T-helper 17 cell (primary cell): ENCODE measurements around the gene IGF2BP3. TPM values are rescaled to one million over a fixed set of nuclear protein-coding genes. Genes with fewer than 3 reads are reported as not detected.
A peak's percentile ranks its signal among the peaks of the same experiment; 100 is the strongest.

Experiments
- ATAC-seq: fragments of 150-1000 bp; cut with Tn5 transposase; 2 replicates; pipeline ENCODE4 v1.10.0; 2021; ENCODE audit warnings: mild to moderate bottlenecking, moderate library complexity
- DNase-seq, 3 donors: peaks; one replicate each; pipeline versions ENCODE4 v3.0.0 to v3.0.0-alpha.2; 2020 to 2021
- H3K9me3 ChIP-seq: one replicate; pipeline ENCODE4 v1.7.0; 2013; ENCODE audit warnings: low read length, mild to moderate bottlenecking; ENCODE audit not compliant: control insufficient read depth, poor library complexity, severe bottlenecking
- H3K27ac Mint-ChIP-seq: one replicate; pipeline ENCODE4 v1.8.0; 2022; ENCODE audit warnings: mild to moderate bottlenecking, moderate library complexity, mixed read lengths
- H3K27me3 Mint-ChIP-seq: one replicate; pipeline ENCODE4 v1.8.0; 2022; ENCODE audit warnings: mixed read lengths
- H3K36me3 Mint-ChIP-seq: one replicate; pipeline ENCODE4 v1.8.0; 2022; ENCODE audit warnings: low read depth, mixed read lengths
- H3K4me1 Mint-ChIP-seq: one replicate; pipeline ENCODE4 v1.8.0; 2022; ENCODE audit warnings: mild to moderate bottlenecking, mixed read lengths
- H3K4me3 Mint-ChIP-seq: one replicate; pipeline ENCODE4 v1.8.0; 2022; ENCODE audit warnings: mild to moderate bottlenecking, moderate library complexity, mixed read lengths
- total RNA-seq, 4 donors: library from RNA in 2 of 4; stranded (reverse) in 2 of 4; gene quantifications; one replicate each; pipeline ENCODE4 v1.2.3 and lab custom pipeline; 2022 to 2026

The IGF2BP3 gene
- total RNA-seq, 2 donors from 2014 or later, result 1.4 to 11.0 TPM

- DNase-seq (no peak), ATAC-seq (peak; percentile 86)
- no peaks in the 10 kb centered on the region for H3K9me3 ChIP-seq
- Mint-ChIP-seq H3K4me3 (peak overlapping the region; percentile 9), H3K27me3 (peaks cover 39% of the 10 kb centered on the region), H3K27ac (no peak overlapping the region), H3K4me1 (peaks cover 14% of the 10 kb centered on the region), H3K36me3 (peaks cover 6% of the 10 kb centered on the region)
Observed at GRCh38 chr7:23373151-23374004, 96.9 kb downstream of the IGF2BP3 start.

GRCh38 chr7:23372611-23373010, 97.7 kb downstream of the IGF2BP3 start:
- no peak overlapping the region for H3K27ac Mint-ChIP-seq
- H3K4me1 Mint-ChIP-seq, result peaks cover 19% of the 10 kb centered on the region
- no peak for ATAC-seq

GRCh38 chr7:23371654-23372053, 98.6 kb downstream of the IGF2BP3 start:
- no peaks in the 10 kb centered on the region for H3K9me3 ChIP-seq
- H3K4me1 Mint-ChIP-seq, result peaks cover 19% of the 10 kb centered on the region
- H3K27ac Mint-ChIP-seq, result no peak overlapping the region
- peaks cover 44% of the 10 kb centered on the region for H3K27me3 Mint-ChIP-seq
- DNase-seq (no peak), ATAC-seq (no peak)
- no peak overlapping the region for H3K4me3 Mint-ChIP-seq
- H3K36me3 Mint-ChIP-seq, result peaks cover 7% of the 10 kb centered on the region

More at GRCh38 chr7:23372611-23373010, 97.7 kb downstream of the IGF2BP3 start:
- Mint-ChIP-seq H3K4me3 (no peak overlapping the region), H3K27me3 (peaks cover 39% of the 10 kb centered on the region), H3K36me3 (peaks cover 7% of the 10 kb centered on the region)
- no peak for DNase-seq
- H3K9me3 ChIP-seq, result no peaks in the 10 kb centered on the region

GRCh38 chr7:23369695-23370404, 100.4 kb downstream of the IGF2BP3 start:
- H3K4me3 Mint-ChIP-seq, result no peak overlapping the region
- H3K27me3 Mint-ChIP-seq, result peaks cover 48% of the 10 kb centered on the region
- H3K36me3 Mint-ChIP-seq, result peaks cover 7% of the 10 kb centered on the region
- no peaks in the 10 kb centered on the region for H3K9me3 ChIP-seq
- no peak for ATAC-seq
- H3K27ac Mint-ChIP-seq, result no peak overlapping the region
- H3K4me1 Mint-ChIP-seq, result peaks cover 19% of the 10 kb centered on the region
- no peak for DNase-seq

- H3K9me3 ChIP-seq, result no peaks in the 10 kb centered on the region
- H3K4me1 Mint-ChIP-seq, result peaks cover 19% of the 10 kb centered on the region
- H3K27me3 Mint-ChIP-seq, result peaks cover 48% of the 10 kb centered on the region
- ATAC-seq (no peak), DNase-seq (no peak)
- no peak overlapping the region for H3K27ac Mint-ChIP-seq
- peaks cover 7% of the 10 kb centered on the region for H3K36me3 Mint-ChIP-seq
- H3K4me3 Mint-ChIP-seq, result no peak overlapping the region
Observed at GRCh38 chr7:23369100-23369499, 101.2 kb downstream of the IGF2BP3 start.

GRCh38 chr7:23358152-23358674, 112.1 kb downstream of the IGF2BP3 start:
- no peaks in the 10 kb centered on the region for H3K9me3 ChIP-seq
- ATAC-seq, result no peak
- H3K4me3 Mint-ChIP-seq, result no peak overlapping the region
- DNase-seq, result no peak
- no peaks in the 10 kb centered on the region for H3K36me3 Mint-ChIP-seq
- peaks cover 23% of the 10 kb centered on the region for H3K27me3 Mint-ChIP-seq
- H3K27ac Mint-ChIP-seq, result no peak overlapping the region
- H3K4me1 Mint-ChIP-seq, result peaks cover 12% of the 10 kb centered on the region

GRCh38 chr7:23357190-23358093, 112.8 kb downstream of the IGF2BP3 start:
- Mint-ChIP-seq H3K4me3 (no peak overlapping the region), H3K36me3 (no peaks in the 10 kb centered on the region), H3K4me1 (peaks cover 12% of the 10 kb centered on the region), H3K27ac (no peak overlapping the region), H3K27me3 (peaks cover 23% of the 10 kb centered on the region)
- no peaks in the 10 kb centered on the region for H3K9me3 ChIP-seq
- DNase-seq, result no peak
- ATAC-seq, result peak; percentile 51

GRCh38 chr7:23356726-23357125, 113.6 kb downstream of the IGF2BP3 start:
- DNase-seq (no peak), ATAC-seq (peak; percentile 91)
- Mint-ChIP-seq H3K27me3 (peaks cover 23% of the 10 kb centered on the region), H3K4me3 (peak overlapping the region; percentile 33), H3K27ac (no peak overlapping the region), H3K36me3 (no peaks in the 10 kb centered on the region), H3K4me1 (peaks cover 12% of the 10 kb centered on the region)
- no peaks in the 10 kb centered on the region for H3K9me3 ChIP-seq

- peaks cover 27% of the 10 kb centered on the region for H3K27me3 Mint-ChIP-seq
- H3K4me3 Mint-ChIP-seq, result no peak overlapping the region
- ATAC-seq (no peak), DNase-seq (no peak)
- no peaks in the 10 kb centered on the region for H3K9me3 ChIP-seq
- H3K36me3 Mint-ChIP-seq, result no peaks in the 10 kb centered on the region
- peak overlapping the region; percentile 47 for H3K27ac Mint-ChIP-seq
- peaks cover 12% of the 10 kb centered on the region for H3K4me1 Mint-ChIP-seq
Observed at GRCh38 chr7:23356168-23356567, 114.1 kb downstream of the IGF2BP3 start.

- DNase-seq (no peak), ATAC-seq (no peak)
- Mint-ChIP-seq H3K36me3 (no peaks in the 10 kb centered on the region), H3K27me3 (peaks cover 29% of the 10 kb centered on the region), H3K4me3 (no peak overlapping the region), H3K27ac (no peak overlapping the region), H3K4me1 (peaks cover 15% of the 10 kb centered on the region)
- no peaks in the 10 kb centered on the region for H3K9me3 ChIP-seq
Observed at GRCh38 chr7:23353172-23353571, 117.1 kb downstream of the IGF2BP3 start.

- H3K27ac Mint-ChIP-seq, result no peak overlapping the region
- ATAC-seq (no peak), DNase-seq (no peak)
- H3K4me3 Mint-ChIP-seq, result no peak overlapping the region
- peaks cover 23% of the 10 kb centered on the region for H3K27me3 Mint-ChIP-seq
- H3K36me3 Mint-ChIP-seq, result no peaks in the 10 kb centered on the region
- H3K4me1 Mint-ChIP-seq, result peaks cover 16% of the 10 kb centered on the region
- H3K9me3 ChIP-seq, result no peaks in the 10 kb centered on the region
Observed at GRCh38 chr7:23350466-23350865, 119.8 kb downstream of the IGF2BP3 start.

- Mint-ChIP-seq H3K4me3 (no peak overlapping the region), H3K27me3 (peaks cover 20% of the 10 kb centered on the region), H3K36me3 (peaks cover 3% of the 10 kb centered on the region), H3K4me1 (peaks cover 18% of the 10 kb centered on the region), H3K27ac (no peak overlapping the region)
- no peak for ATAC-seq
- DNase-seq, result no peak
- H3K9me3 ChIP-seq, result no peaks in the 10 kb centered on the region
Observed at GRCh38 chr7:23349484-23350157, 120.7 kb downstream of the IGF2BP3 start.
